RWPE1 (cell line): ENCODE data around the gene SERTAD2.

Experiments used
- CTCF ChIA-PET: fragments of 350-600 bp; sonication (Branson Sonifier 250); formaldehyde crosslinking; extraction: SDS; loops from one replicate; lab custom pipeline; 2021; lab: Yijun Ruan, JAX
- POLR2A ChIA-PET: fragments of 400-600 bp; formaldehyde crosslinking; extraction: SDS; loops from one replicate; lab custom pipeline; 2020; ENCODE audit warnings: antibody characterized with exemption; ENCODE audit not compliant: low non-redundant PET; lab: Yijun Ruan, JAX
- DNase-seq: peaks from one replicate; pipeline ENCODE4 v3.0.0; 2012; ENCODE audit warnings: low spot score
- H3K27ac ChIP-seq: fragments of 450-650 bp; 2 replicates; pipeline ENCODE4 v1.5.1; 2017
- TF ChIP-seq, protein P1 (sequence below): fragments of 450-650 bp; conservative IDR thresholded peaks from 2 replicates; pipeline ENCODE4 v1.5.1; 2017; ENCODE audit warnings: low read depth, mild to moderate bottlenecking

The SERTAD2 gene, protein sequence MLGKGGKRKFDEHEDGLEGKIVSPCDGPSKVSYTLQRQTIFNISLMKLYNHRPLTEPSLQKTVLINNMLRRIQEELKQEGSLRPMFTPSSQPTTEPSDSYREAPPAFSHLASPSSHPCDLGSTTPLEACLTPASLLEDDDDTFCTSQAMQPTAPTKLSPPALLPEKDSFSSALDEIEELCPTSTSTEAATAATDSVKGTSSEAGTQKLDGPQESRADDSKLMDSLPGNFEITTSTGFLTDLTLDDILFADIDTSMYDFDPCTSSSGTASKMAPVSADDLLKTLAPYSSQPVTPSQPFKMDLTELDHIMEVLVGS

DNA sequence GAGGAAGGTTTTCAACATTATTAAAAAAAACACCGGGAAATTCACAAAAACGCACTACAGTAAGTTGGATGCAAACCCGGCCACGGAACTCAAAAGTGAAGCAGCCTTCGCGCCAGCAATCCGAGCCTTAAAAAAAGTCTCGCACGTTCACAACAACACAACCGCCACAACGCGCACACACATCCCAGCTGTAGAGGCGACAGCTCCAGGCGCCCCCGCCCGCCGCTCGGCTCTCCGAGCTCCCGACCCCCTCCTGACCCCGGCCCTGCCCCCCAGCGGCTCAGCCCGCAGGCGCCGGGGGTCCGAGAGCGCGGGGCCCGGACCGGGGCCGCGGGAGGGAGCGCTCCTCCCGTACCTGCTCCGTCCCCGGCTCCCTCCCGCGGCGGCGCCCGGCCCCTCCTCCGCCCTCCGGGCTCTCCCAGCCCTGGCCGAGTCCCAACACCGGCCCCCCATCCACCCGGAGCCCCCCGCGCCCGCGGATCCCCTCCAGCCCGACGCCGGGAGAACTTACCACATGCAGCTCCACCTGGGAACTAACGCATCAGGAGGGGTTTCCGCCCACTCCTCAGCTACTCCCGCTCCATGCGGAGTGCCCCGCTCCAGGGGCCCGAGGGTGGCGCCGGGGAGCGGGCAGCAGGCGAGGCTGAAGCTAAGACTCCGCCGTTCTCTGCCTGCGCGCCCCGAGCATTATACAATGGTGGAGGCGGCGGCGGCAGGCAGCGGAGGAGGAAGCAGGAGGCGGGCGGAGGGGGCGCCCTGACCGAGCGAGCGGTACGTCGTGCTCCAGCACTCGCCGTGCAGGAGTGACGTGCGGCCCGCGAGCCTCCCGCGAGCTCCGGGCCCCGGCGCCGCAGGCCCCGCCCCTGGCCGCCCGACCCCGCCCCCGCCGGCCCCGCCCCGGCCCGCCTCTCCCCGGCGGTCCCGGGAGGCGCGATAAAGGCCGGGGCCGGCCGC, at the start of gene SERTAD2:
TSS of gene SERTAD2 (minus strand) at position 805 of the 954 bp plus-strand sequence. CDS start 17,042 bp downstream, outside the sequence.
- CTCF ChIA-PET: interaction anchor here (0.5 to 1.3 kb wide), 4 partner anchors 10 to 91 kb away, joined by 3 to 4 read pairs (median 3); no protein-coding TSS in a partner anchor
- POLR2A ChIA-PET: interaction anchor here (0.5 to 1.9 kb wide), 6 partner anchors 8 to 116 kb away, joined by 3 to 6 read pairs (median 4); no protein-coding TSS in a partner anchor
- TF ChIP-seq, protein P1, sequence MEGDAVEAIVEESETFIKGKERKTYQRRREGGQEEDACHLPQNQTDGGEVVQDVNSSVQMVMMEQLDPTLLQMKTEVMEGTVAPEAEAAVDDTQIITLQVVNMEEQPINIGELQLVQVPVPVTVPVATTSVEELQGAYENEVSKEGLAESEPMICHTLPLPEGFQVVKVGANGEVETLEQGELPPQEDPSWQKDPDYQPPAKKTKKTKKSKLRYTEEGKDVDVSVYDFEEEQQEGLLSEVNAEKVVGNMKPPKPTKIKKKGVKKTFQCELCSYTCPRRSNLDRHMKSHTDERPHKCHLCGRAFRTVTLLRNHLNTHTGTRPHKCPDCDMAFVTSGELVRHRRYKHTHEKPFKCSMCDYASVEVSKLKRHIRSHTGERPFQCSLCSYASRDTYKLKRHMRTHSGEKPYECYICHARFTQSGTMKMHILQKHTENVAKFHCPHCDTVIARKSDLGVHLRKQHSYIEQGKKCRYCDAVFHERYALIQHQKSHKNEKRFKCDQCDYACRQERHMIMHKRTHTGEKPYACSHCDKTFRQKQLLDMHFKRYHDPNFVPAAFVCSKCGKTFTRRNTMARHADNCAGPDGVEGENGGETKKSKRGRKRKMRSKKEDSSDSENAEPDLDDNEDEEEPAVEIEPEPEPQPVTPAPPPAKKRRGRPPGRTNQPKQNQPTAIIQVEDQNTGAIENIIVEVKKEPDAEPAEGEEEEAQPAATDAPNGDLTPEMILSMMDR: no peak
- H3K27ac ChIP-seq: peak within 1 kb of the TSS; percentile 97
- DNase-seq: peak; percentile 93

DNA sequence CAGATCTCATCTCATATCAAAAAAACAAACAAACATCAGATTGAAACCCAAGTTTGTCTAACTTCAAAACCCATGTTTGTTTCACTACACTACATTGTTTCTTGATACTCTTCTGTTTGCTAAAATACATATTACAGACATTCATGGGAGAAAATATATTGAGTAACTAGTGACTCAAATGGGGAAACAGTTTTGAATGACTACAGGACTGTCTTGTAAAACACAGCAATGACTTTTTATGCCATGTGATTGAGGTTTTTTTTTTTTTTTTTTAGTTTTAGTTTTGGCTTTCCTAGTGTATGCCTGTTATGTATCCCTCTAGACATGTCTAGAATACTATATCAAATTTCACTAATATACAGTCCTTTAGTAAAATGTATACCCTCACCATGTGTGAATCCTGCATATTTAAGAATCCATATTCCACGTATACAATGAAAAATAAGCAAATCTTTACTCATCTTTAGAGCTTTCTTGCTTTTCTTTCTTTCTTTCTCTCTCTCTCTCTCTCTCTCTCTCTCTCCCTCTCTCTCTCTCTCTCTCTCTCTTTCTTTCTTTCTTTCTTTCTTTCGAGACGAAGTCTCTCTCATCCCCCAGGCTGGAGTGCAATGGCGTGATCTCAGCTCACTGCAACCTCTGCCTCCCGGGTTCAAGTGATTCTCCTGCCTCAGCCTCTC, 46.6 kb upstream of the SERTAD2 start:
- ChIA-PET POLR2A (no interaction called here), CTCF (no interaction called here)
- DNase-seq: no peak
- TF ChIP-seq, protein P1: no peak
- H3K27ac ChIP-seq: no peak overlapping the region

DNA sequence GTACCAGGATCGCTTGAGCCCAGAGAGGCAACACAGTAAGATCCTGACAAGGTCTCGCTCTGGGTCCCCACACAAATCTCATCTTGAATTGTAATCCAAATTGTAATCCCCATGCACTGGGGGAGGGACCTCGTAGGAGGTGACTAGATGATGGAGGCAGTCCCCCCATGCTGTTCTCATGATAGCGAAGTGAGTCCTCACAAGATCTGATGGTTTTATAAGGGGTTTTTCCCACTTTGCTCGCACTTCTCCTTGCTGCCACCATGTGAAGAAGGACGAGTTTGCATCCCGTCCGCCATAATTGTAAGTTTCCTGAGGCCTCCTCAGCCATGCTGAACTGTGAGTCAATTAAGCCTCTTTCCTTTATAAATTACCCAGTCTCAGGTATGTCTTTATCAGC, 46.0 kb upstream of the SERTAD2 start:
- TF ChIP-seq, protein P1: no peak
- CTCF ChIA-PET: no interaction called here
- POLR2A ChIA-PET: no interaction called here
- no peak overlapping the region for H3K27ac ChIP-seq
- no peak for DNase-seq

DNA sequence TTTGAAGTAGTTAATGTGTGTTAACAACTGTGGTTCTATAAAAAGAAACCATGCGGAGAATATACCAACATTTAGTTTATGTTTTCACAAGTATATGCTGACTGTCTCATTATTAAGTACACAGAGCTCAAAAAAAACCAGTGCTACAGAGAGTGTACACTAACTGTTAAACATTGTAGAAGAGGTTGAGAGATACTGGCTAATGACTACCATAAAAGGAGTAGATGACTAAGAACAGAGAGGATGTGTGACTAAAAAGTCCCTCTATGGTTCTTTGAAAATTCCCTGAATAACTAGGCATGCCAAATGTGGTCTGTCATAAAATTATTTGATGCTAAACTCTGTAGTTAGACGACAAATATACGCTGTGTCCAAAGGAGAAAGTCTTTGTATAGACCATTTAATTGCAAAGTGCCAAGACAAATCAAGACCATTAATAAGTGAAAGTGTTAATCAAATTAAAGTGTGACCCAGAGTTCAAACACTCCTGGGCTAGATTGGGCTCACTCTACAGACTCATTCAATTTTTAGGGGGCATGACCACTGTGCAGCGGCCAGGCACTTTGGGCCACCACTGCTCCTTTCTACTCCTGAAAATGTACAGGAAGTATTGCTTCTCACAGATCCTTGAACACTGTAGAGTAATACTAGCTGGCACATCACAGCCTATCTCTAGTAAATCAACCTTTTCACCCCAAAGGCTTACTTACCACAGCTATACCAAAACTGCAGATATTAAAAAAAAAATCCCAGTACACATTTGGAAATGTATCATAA, 45.1 kb upstream of the SERTAD2 start:
- CTCF ChIA-PET: no interaction called here

DNA sequence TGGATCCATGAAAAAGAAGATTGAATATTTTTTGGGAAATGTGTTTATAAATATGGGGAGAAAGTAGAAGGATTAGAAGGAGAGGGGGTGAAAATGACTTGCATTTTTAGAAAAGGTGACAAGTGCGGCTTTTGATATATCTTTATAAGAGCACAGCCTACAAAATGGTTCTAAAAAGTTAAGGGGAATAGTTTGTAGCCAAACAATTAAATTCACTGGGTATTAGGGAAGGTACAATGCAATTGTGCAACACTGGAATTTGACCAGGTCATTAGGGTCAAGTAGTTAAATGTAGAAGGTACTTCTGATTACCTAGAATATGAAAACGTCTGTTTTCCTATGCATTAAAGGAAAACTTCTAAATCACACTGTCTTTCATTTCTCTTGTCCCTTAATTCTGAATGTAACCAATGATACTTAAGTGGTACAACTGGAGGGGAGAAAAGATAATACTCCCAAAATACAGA, 44.5 kb upstream of the SERTAD2 start:
- H3K27ac ChIP-seq: no peak overlapping the region
- ChIA-PET CTCF (no interaction called here), POLR2A (no interaction called here)
- no peak for DNase-seq
- TF ChIP-seq, protein P1: no peak

More for the DNA sequence above, 45.1 kb upstream of the SERTAD2 start:
- POLR2A ChIA-PET: no interaction called here
- no peak overlapping the region for H3K27ac ChIP-seq
- DNase-seq: peak; percentile 63
- TF ChIP-seq, protein P1: no peak
